ENCODE data around the gene CXCR2. TPM values are rescaled to one million over a fixed set of nuclear protein-coding genes. Genes with fewer than 3 reads are reported as not detected.

The CXCR2 gene
- total RNA-seq, 1 experiment from 2014 or later = not detected

GRCh38 chr2:218166791-218167190 is 41.0 kb downstream of the CXCR2 start, which contains the start of gene CXCR1:
TSS of gene CXCR1 (minus strand) at chr2:218166962. CDS start at chr2:218165211, 1,751 bp downstream.
- H3K79me2 ChIP-seq (ENCODE audit: low read depth) = no peaks in the 10 kb centered on the region
- H3K4me3 ChIP-seq = no peak within 1 kb of the TSS
- H2AFZ ChIP-seq = no peak within 1 kb of the TSS
- intact Hi-C loops (cut with micrococcal nuclease; ENCODE audit: unreplicated experiment) = loop anchor here (5.0 kb wide), 1 partner anchor 231 kb away; the partner anchor contains the start of gene CTDSP1
- H4K20me1 ChIP-seq (ENCODE audit: insufficient read depth) = no peaks in the 10 kb centered on the region
- no peaks in the 10 kb centered on the region for H3F3A ChIP-seq (ENCODE audit: insufficient read depth, low read depth)
- peaks cover 17% of the 10 kb centered on the region; the same call in 1 of the 2 replicates for H3K27me3 ChIP-seq (ENCODE audit: insufficient read depth, low read depth)
- CTCF ChIA-PET = interaction anchor here (0.6 to 0.7 kb wide), 2 partner anchors 21 to 155 kb away, joined by 4 to 5 read pairs; no protein-coding TSS in a partner anchor
- DNase-seq = peak in 1 of 2 experiments; percentile 45
- no peak within 1 kb of the TSS for H3K27ac ChIP-seq
- no peaks in the 10 kb centered on the region for H3K9me2 ChIP-seq (ENCODE audit: insufficient read depth)
- TF ChIP-seq EZH2 (IDR thresholded peaks at IDR 0.05; ENCODE audit: low read depth) = no peak
- TF ChIP-seq CTCF (conservative IDR thresholded peaks at IDR 0.05) = no peak
- POLR2A ChIA-PET (ENCODE audit: unreplicated experiment) = no interaction called here
- H3K4me2 ChIP-seq = peak within 1 kb of the TSS; percentile 16; the same call in 1 of the 2 replicates
- no TSS peak for BruUV-seq (replicated peaks)
- H3K36me3 ChIP-seq (ENCODE audit: low read depth) = no peaks in the 10 kb centered on the region
- H3K4me1 ChIP-seq (replicated peaks; ENCODE audit: insufficient read depth) = peaks cover 7% of the 10 kb centered on the region; the same call in 1 of the 2 replicates
- H3K9me3 ChIP-seq (ENCODE audit: insufficient read depth, low read depth) = no peaks in the 10 kb centered on the region

GRCh38 chr2:218168016-218168415 is 42.2 kb downstream of the CXCR2 start:
- no TSS peak for BruUV-seq (replicated peaks)
- TF ChIP-seq EZH2 (IDR thresholded peaks at IDR 0.05; ENCODE audit: low read depth) (no peak), CTCF (conservative IDR thresholded peaks at IDR 0.05) (no peak)
- intact Hi-C loops (cut with micrococcal nuclease; ENCODE audit: unreplicated experiment) = loop anchor here (5.0 kb wide), 1 partner anchor 229 kb away; the partner anchor contains the start of gene CTDSP1
- no peak overlapping the region for H3K27ac ChIP-seq
- no peaks in the 10 kb centered on the region for H3F3A ChIP-seq (ENCODE audit: insufficient read depth, low read depth)
- no peaks in the 10 kb centered on the region for H3K9me2 ChIP-seq (ENCODE audit: insufficient read depth)
- no peaks in the 10 kb centered on the region for H3K36me3 ChIP-seq (ENCODE audit: low read depth)
- H3K27me3 ChIP-seq (ENCODE audit: insufficient read depth, low read depth) = peaks cover 9% of the 10 kb centered on the region; the same call in 1 of the 2 replicates
- no peaks in the 10 kb centered on the region for H3K9me3 ChIP-seq (ENCODE audit: insufficient read depth, low read depth)
- DNase-seq = no peak
- no peaks in the 10 kb centered on the region for H3K79me2 ChIP-seq (ENCODE audit: low read depth)
- H3K4me2 ChIP-seq = no peak overlapping the region
- no peak overlapping the region for H2AFZ ChIP-seq
- CTCF ChIA-PET = interaction anchor here (0.9 kb wide), 1 partner anchor 11 kb away, joined by 3 read pairs; no protein-coding TSS in a partner anchor
- POLR2A ChIA-PET (ENCODE audit: unreplicated experiment) = interaction anchor here (0.7 kb wide), 1 partner anchor 140 kb away, joined by 3 read pairs; no protein-coding TSS in a partner anchor
- peaks cover 7% of the 10 kb centered on the region; the same call in 1 of the 2 replicates for H3K4me1 ChIP-seq (replicated peaks; ENCODE audit: insufficient read depth)
- no peak overlapping the region for H3K4me3 ChIP-seq
- H4K20me1 ChIP-seq (ENCODE audit: insufficient read depth) = no peaks in the 10 kb centered on the region

- no peaks in the 10 kb centered on the region for H3F3A ChIP-seq (ENCODE audit: insufficient read depth, low read depth)
- H3K9me2 ChIP-seq (ENCODE audit: insufficient read depth) = no peaks in the 10 kb centered on the region
- CTCF ChIA-PET = interaction anchor here (0.9 kb wide), 1 partner anchor 12 kb away, joined by 3 read pairs; no protein-coding TSS in a partner anchor
- BruUV-seq (replicated peaks) = no TSS peak
- no peak overlapping the region for H3K27ac ChIP-seq
- TF ChIP-seq CTCF (conservative IDR thresholded peaks at IDR 0.05) (peak; percentile 70), EZH2 (IDR thresholded peaks at IDR 0.05; ENCODE audit: low read depth) (no peak)
- intact Hi-C loops (cut with micrococcal nuclease; ENCODE audit: unreplicated experiment) = loop anchor here (5.0 kb wide), 1 partner anchor 228 kb away; the partner anchor contains the start of gene CTDSP1
- POLR2A ChIA-PET (ENCODE audit: unreplicated experiment) = no interaction called here
- H3K4me3 ChIP-seq = no peak overlapping the region
- peaks cover 7% of the 10 kb centered on the region; the same call in 1 of the 2 replicates for H3K4me1 ChIP-seq (replicated peaks; ENCODE audit: insufficient read depth)
- peaks cover 7% of the 10 kb centered on the region; the same call in 1 of the 2 replicates for H3K27me3 ChIP-seq (ENCODE audit: insufficient read depth, low read depth)
- no peaks in the 10 kb centered on the region for H3K36me3 ChIP-seq (ENCODE audit: low read depth)
- H2AFZ ChIP-seq = no peak overlapping the region
- no peak overlapping the region for H3K4me2 ChIP-seq
- DNase-seq = peak in 1 of 2 experiments; percentile 52
- no peaks in the 10 kb centered on the region for H3K79me2 ChIP-seq (ENCODE audit: low read depth)
- H3K9me3 ChIP-seq (ENCODE audit: insufficient read depth, low read depth) = no peaks in the 10 kb centered on the region
- H4K20me1 ChIP-seq (ENCODE audit: insufficient read depth) = no peaks in the 10 kb centered on the region
These were observed 43.0 kb downstream of the CXCR2 start for GRCh38 chr2:218168635-218169462.

All from PC-9 (cell line).